Measurements from ENCODE around the gene ZNF33A.

DNA sequence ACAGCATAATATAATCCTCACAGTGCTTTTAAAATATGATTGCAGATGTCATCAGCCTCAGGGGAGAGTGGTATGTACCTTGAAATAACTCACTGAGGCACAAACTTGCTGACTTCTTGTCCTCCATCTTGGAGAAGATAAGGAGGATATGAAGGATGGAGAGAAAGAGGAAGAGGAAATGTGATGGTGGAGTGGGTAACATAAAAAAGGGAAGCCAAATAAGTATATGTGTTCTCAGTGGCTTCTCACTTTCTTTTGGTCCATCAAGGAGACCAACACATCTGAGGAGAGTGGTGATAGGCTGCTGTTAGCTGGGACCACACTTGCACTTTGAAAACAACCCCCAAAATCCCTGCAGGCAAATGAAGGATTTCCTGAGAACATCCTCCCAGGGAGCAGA, 62.1 kb downstream of the ZNF33A start:
- TF ChIP-seq, protein P1, sequence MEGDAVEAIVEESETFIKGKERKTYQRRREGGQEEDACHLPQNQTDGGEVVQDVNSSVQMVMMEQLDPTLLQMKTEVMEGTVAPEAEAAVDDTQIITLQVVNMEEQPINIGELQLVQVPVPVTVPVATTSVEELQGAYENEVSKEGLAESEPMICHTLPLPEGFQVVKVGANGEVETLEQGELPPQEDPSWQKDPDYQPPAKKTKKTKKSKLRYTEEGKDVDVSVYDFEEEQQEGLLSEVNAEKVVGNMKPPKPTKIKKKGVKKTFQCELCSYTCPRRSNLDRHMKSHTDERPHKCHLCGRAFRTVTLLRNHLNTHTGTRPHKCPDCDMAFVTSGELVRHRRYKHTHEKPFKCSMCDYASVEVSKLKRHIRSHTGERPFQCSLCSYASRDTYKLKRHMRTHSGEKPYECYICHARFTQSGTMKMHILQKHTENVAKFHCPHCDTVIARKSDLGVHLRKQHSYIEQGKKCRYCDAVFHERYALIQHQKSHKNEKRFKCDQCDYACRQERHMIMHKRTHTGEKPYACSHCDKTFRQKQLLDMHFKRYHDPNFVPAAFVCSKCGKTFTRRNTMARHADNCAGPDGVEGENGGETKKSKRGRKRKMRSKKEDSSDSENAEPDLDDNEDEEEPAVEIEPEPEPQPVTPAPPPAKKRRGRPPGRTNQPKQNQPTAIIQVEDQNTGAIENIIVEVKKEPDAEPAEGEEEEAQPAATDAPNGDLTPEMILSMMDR (IDR thresholded peaks at IDR 0.05) = no peak
- TF ChIP-seq POLR2AphosphoS5 (IDR thresholded peaks at IDR 0.05) (no peak), POLR2A (IDR thresholded peaks at IDR 0.05) (no peak), EP300 (IDR thresholded peaks at IDR 0.05) (no peak)
